Measurements from ENCODE around the gene OMP.

- TF ChIP-seq CTCF (IDR thresholded peaks at IDR 0.05; ENCODE audit: low read depth, low read length) (no peak), POLR2A (IDR thresholded peaks at IDR 0.05; ENCODE audit: extremely low read depth, insufficient read length) (no peak)
Measured at GRCh38 chr11:77084581-77085191, 18.0 kb upstream of the OMP start.
